K562 (cell line): ENCODE measurements around the gene TMEM25. TPM values are rescaled to one million over a fixed set of nuclear protein-coding genes. Genes with fewer than 3 reads are reported as not detected.

Experiments used
- ATAC-seq: fragments of 200-7000 bp; cut with Tn5 transposase; 3 replicates; pipeline ENCODE4 v1.9.1; 2020; ENCODE audit warnings: moderate library complexity
- BruUV-seq: library from RNA; stranded (reverse); fragments of 400-500 nt; replicated peaks from 2 replicates; lab custom pipeline; 2021; lab: Mats Ljungman, UMichigan
- CTCF ChIA-PET: fragments of 300-600 bp; formaldehyde crosslinking; extraction: SDS; loops from one replicate; lab custom pipeline; 2021; ENCODE audit warnings: low intra/inter-chr PET ratio; lab: Yijun Ruan, JAX
- POLR2A ChIA-PET: fragments of 300-600, 350-650 bp; sonication (Branson Sonifier 250); formaldehyde crosslinking; extraction: SDS; loops from one replicate; lab custom pipeline; 2021; ENCODE audit warnings: antibody characterized with exemption, inconsistent platforms; lab: Yijun Ruan, JAX
- DNase-seq, 4 experiments: peaks; one replicate each; pipeline versions ENCODE4 v3.0.0 to v3.0.0-alpha.2; 2011 to 2018; ENCODE audit warnings: low spot score in 3 of 4, mixed read lengths in 3 of 4; ENCODE audit errors: extremely low read depth in 1 of 4
- FAIRE-seq: peaks from 2 replicates; lab custom pipeline; 2011; peaks lifted over from hg19 to GRCh38; lab: Jason Lieb, UNC
- H2AFZ ChIP-seq: 2 replicates; pipeline ENCODE4 v1.6.0; 2011; ENCODE audit warnings: low read depth, low read length, control low read depth, inconsistent platforms
- H3K27ac ChIP-seq: fragments of 200-600 bp; 3 replicates; pipeline ENCODE4 v1.8.0; 2011; ENCODE audit warnings: low read depth, mild to moderate bottlenecking, control low read depth, inconsistent platforms, low read length, moderate library complexity, mixed read lengths; ENCODE audit errors: extremely low read depth
- H3K27me3 ChIP-seq, 2 experiments: fragments of 300-600 bp in 1 of 2; 2 replicates in 1 of 2; 3 replicates in 1 of 2; pipeline versions ENCODE4 v1.6.0 to v1.8.0; 2011; ENCODE audit warnings: inconsistent platforms in 2 of 2, low read length in 2 of 2, mild to moderate bottlenecking in 1 of 2, mixed read lengths in 1 of 2, moderate library complexity in 1 of 2; ENCODE audit not compliant: control insufficient read depth in 2 of 2, insufficient read depth in 2 of 2
- H3K36me3 ChIP-seq: fragments of 300-600 bp; 3 replicates; pipeline ENCODE4 v1.8.0; 2011; ENCODE audit warnings: mild to moderate bottlenecking, low read length, inconsistent platforms; ENCODE audit not compliant: control insufficient read depth, insufficient read depth
- H3K4me1 ChIP-seq, 2 experiments: fragments of 200-600 bp in 1 of 2; replicated peaks in 1 of 2; 2 replicates in 1 of 2; 3 replicates in 1 of 2; pipeline versions ENCODE4 v1.5.1 to v1.8.0; 2011; ENCODE audit warnings: inconsistent platforms in 2 of 2, low read length in 2 of 2, mild to moderate bottlenecking in 1 of 2, mixed read lengths in 1 of 2, moderate library complexity in 1 of 2; ENCODE audit not compliant: control insufficient read depth in 2 of 2, insufficient read depth in 2 of 2
- H3K4me2 ChIP-seq: 2 replicates; pipeline ENCODE4 v1.6.1; 2011; ENCODE audit warnings: low read length, control low read depth, inconsistent platforms, mixed read lengths; ENCODE audit not compliant: insufficient read depth
- H3K4me3 ChIP-seq: fragments of 200-600 bp; sonication (generic), shearing (Covaris generic); 2 replicates; pipeline ENCODE4 v1.5.1; 2016; ENCODE audit warnings: control low read depth, inconsistent platforms
- H3K79me2 ChIP-seq: fragments of 200-600 bp; 3 replicates; pipeline ENCODE4 v1.8.0; 2011; ENCODE audit warnings: low read length, inconsistent platforms; ENCODE audit not compliant: control insufficient read depth, insufficient read depth
- H3K9ac ChIP-seq, 2 experiments: 2 replicates each; pipeline versions ENCODE4 v1.6.0 to v1.6.1; 2011; ENCODE audit warnings: low read depth in 2 of 2, low read length in 2 of 2, control low read depth in 1 of 2, inconsistent platforms in 1 of 2, mild to moderate bottlenecking in 1 of 2, mixed read lengths in 1 of 2; ENCODE audit not compliant: insufficient read depth in 1 of 2
- H3K9me1 ChIP-seq: one replicate; pipeline ENCODE4 v1.6.0; 2011; ENCODE audit warnings: inconsistent platforms, mild to moderate bottlenecking, low read length, moderate library complexity; ENCODE audit not compliant: control insufficient read depth, insufficient read depth
- H3K9me3 ChIP-seq: replicated peaks from 2 replicates; pipeline ENCODE4 v1.5.1; 2011; ENCODE audit warnings: low read depth, low read length, inconsistent platforms; ENCODE audit not compliant: control insufficient read depth, insufficient read depth
- H4K20me1 ChIP-seq: replicated peaks from 2 replicates; pipeline ENCODE4 v1.6.1; 2011; ENCODE audit warnings: low read length, inconsistent platforms, mixed read lengths; ENCODE audit not compliant: control insufficient read depth, insufficient read depth
- ATF1 ChIP-seq, 2 experiments: fragments of 450-650 bp in 1 of 2; IDR thresholded peaks; 2 replicates each; pipeline ENCODE4 v1.6.1; 2016; ENCODE audit warnings: missing compliant biosample characterization in 1 of 2, missing genetic modification characterization in 1 of 2
- DPF2 ChIP-seq: fragments of 450-650 bp; IDR thresholded peaks from 2 replicates; pipeline ENCODE4 v1.6.1; 2016
- ELF1 ChIP-seq: fragments of 200-800 bp; sonication (Bioruptor generic); IDR thresholded peaks from 2 replicates; pipeline ENCODE4 v1.6.1; 2016; ENCODE audit warnings: missing genetic modification characterization, missing compliant biosample characterization
- FOSL1 ChIP-seq: fragments of 200-800 bp; sonication (Bioruptor generic); conservative IDR thresholded peaks from 2 replicates; pipeline ENCODE4 v1.6.1; 2016; ENCODE audit warnings: missing genetic modification characterization, missing compliant biosample characterization
- HCFC1 ChIP-seq: IDR thresholded peaks from 2 replicates; pipeline ENCODE4 v1.6.1; 2012; ENCODE audit warnings: low read depth, low read length, improper control_type of control experiment
- HDGF ChIP-seq: fragments of 450-650 bp; IDR thresholded peaks from 2 replicates; pipeline ENCODE4 v1.6.1; 2016
- HNRNPUL1 ChIP-seq: fragments of 200-400 bp; formaldehyde crosslinking; IDR thresholded peaks from 2 replicates; pipeline ENCODE4 v1.6.1; 2017; ENCODE audit warnings: low read length
- ILK ChIP-seq: fragments of 450-650 bp; IDR thresholded peaks from 2 replicates; pipeline ENCODE4 v1.6.1; 2016; ENCODE audit warnings: missing genetic modification characterization, low read depth, mild to moderate bottlenecking, missing compliant biosample characterization, moderate library complexity, borderline replicate concordance
- JUND ChIP-seq, 2 experiments: IDR thresholded peaks; 2 replicates in 1 of 2; 3 replicates in 1 of 2; pipeline ENCODE4 v1.6.1; 2011; ENCODE audit warnings: borderline replicate concordance in 2 of 2, low read depth in 2 of 2, low read length in 2 of 2, improper control_type of control experiment in 1 of 2, missing biosample characterization in 1 of 2, missing genetic modification characterization in 1 of 2, missing genetic modification reagents in 1 of 2
- MCM5 ChIP-seq: fragments of 450-650 bp; IDR thresholded peaks from 2 replicates; pipeline ENCODE4 v1.6.1; 2016; ENCODE audit warnings: low read depth
- MEF2A ChIP-seq: IDR thresholded peaks from 2 replicates; pipeline ENCODE4 v1.6.1; 2011; ENCODE audit warnings: low read depth, mild to moderate bottlenecking, low read length, moderate library complexity; ENCODE audit not compliant: control insufficient read depth
- MEF2D ChIP-seq: conservative IDR thresholded peaks from 2 replicates; pipeline ENCODE4 v1.6.1; 2016; ENCODE audit warnings: low read depth, missing genetic modification characterization, missing compliant biosample characterization
- ZNF311 ChIP-seq: fragments of 250-450 bp; sonication (Bioruptor Pico); IDR thresholded peaks from 2 replicates; pipeline ENCODE4 v1.4.0; 2020; ENCODE audit warnings: mild to moderate bottlenecking, moderate library complexity
- WGBS: fragments of 100-300 bp; shearing (Covaris generic); methylation state at CpG from one replicate; pipeline ENCODE4 v1.1.6; 2016; ENCODE audit warnings: low coverage, mixed read lengths; ENCODE audit not compliant: insufficient coverage; ENCODE audit errors: missing lambda C conversion rate; 5-methylcytosine and 5-hydroxymethylcytosine counted together
- in situ Hi-C: fragments of 300-500 bp; cut with MboI; formaldehyde crosslinking; loops from 4 replicates; pipeline ENCODE4 v1.15.0; 2018; ENCODE audit warnings: inconsistent platforms, mixed read lengths
- intact Hi-C: fragments of 100-400 bp; cut with micrococcal nuclease; formaldehyde crosslinking; loops from 2 replicates; pipeline ENCODE4 v1.14.2; 2022
- polyA plus RNA-seq, 8 experiments: library from polyadenylated mRNA; depleted of rRNA in 4 of 8; stranded (reverse) in 5 of 8; unstranded in 3 of 8; fragments of >200 nt; fragmentation: Nextera tagmentation in 2 of 8; fragmentation: Illumina TruSeq in 1 of 8; extraction: Ambion mirVana in 2 of 8; extraction: Trizol in 1 of 8; gene quantifications; 2 replicates each; pipeline versions ENCODE4 v1.2.1 to v1.2.3, GENCODE V29; 2011 to 2014; ENCODE audit warnings: inconsistent platforms in 1 of 8, missing spikeins in 1 of 8
- total RNA-seq, 7 experiments: library from RNA; depleted of rRNA in 6 of 7; stranded (reverse); fragments of >200 nt in 6 of 7; fragmentation: Illumina TruSeq in 2 of 7; extraction: Trizol in 2 of 7; gene quantifications; 2 replicates each; pipeline versions ENCODE4 v1.2.1 to v1.2.3, GENCODE V29; 2011 to 2021; ENCODE audit warnings: low replicate concordance in 1 of 7
- TF ChIP-seq, protein P1 (sequence below), 2 experiments: fragments of 200-800 bp in 1 of 2; sonication (Bioruptor generic) in 1 of 2; sonication (generic) in 1 of 2; formaldehyde crosslinking in 1 of 2; IDR thresholded peaks in 1 of 2; conservative IDR thresholded peaks in 1 of 2; 2 replicates each; pipeline versions ENCODE4 v1.5.0 to v1.6.1; 2016 to 2020; ENCODE audit warnings: missing compliant biosample characterization in 1 of 2, missing genetic modification characterization in 1 of 2, missing genetic modification reagents in 1 of 2
- TF ChIP-seq, protein P2 (sequence below), 2 experiments: fragments of 450-650 bp in 1 of 2; sonication (generic) in 1 of 2; formaldehyde crosslinking in 1 of 2; IDR thresholded peaks in 1 of 2; conservative IDR thresholded peaks in 1 of 2; 2 replicates each; pipeline versions ENCODE4 v1.6.1 to v1.8.1; 2016 to 2023; ENCODE audit warnings: mild to moderate bottlenecking in 2 of 2, moderate library complexity in 2 of 2, inconsistent platforms in 1 of 2, missing genetic modification reagents in 1 of 2
- TF ChIP-seq, protein P3 (sequence below): fragments of 450-650 bp; formaldehyde crosslinking; IDR thresholded peaks from 2 replicates; pipeline ENCODE4 v1.4.0; 2020; ENCODE audit warnings: mild to moderate bottlenecking, moderate library complexity

The TMEM25 gene
- total and polyA plus RNA-seq, 9 of the 15 experiments (the other 6 are each of a cell fraction or from before 2014, with no cell fraction given) = 0.34 to 3.8 (median 2.0) TPM

GRCh38 chr11:118536726-118537125 is 5.7 kb downstream of the TMEM25 start (continued):
- TF ChIP-seq, protein P1, sequence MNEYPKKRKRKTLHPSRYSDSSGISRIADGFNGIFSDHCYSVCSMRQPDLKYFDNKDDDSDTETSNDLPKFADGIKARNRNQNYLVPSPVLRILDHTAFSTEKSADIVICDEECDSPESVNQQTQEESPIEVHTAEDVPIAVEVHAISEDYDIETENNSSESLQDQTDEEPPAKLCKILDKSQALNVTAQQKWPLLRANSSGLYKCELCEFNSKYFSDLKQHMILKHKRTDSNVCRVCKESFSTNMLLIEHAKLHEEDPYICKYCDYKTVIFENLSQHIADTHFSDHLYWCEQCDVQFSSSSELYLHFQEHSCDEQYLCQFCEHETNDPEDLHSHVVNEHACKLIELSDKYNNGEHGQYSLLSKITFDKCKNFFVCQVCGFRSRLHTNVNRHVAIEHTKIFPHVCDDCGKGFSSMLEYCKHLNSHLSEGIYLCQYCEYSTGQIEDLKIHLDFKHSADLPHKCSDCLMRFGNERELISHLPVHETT (CRISPR knock-in tag; conservative IDR thresholded peaks at IDR 0.05 in 1 of 2, IDR thresholded peaks at IDR 0.05 in 1 of 2) = no peak

- DNase-seq (peak in 1 of 4 experiments; percentile 44), FAIRE-seq (no peak), ATAC-seq (no peak)
- no peaks in the 10 kb centered on the region for H3K27me3 ChIP-seq
- H3K9ac ChIP-seq = no peak overlapping the region
- no peaks in the 10 kb centered on the region for H3K9me1 ChIP-seq
- H3K4me2 ChIP-seq = no peak overlapping the region
- ChIA-PET POLR2A (no interaction called here), CTCF (no interaction called here)
- no TSS peak for BruUV-seq
- in situ Hi-C loops = no loop called here
- peaks cover 11 to 14% of the 10 kb centered on the region in 2 experiments for H3K4me1 ChIP-seq
- H2AFZ ChIP-seq = peak overlapping the region; percentile 65
- 9% methylated on average over 6 of the region's 6 CpGs for WGBS
- intact Hi-C loops = no loop called here
- no peaks in the 10 kb centered on the region for H3K79me2 ChIP-seq
- no peaks in the 10 kb centered on the region for H3K9me3 ChIP-seq
- no peak overlapping the region for H3K4me3 ChIP-seq
- no peaks in the 10 kb centered on the region for H4K20me1 ChIP-seq
- 0 out of 3 replicates have a peak overlapping the region, but pooled peaks have one; percentile 18 for H3K27ac ChIP-seq
- H3K36me3 ChIP-seq = no peaks in the 10 kb centered on the region
- TF ChIP-seq MEF2D (tag) = peak; percentile 56; the same call in 1 of the 2 replicates
- TF ChIP-seq ILK (tag) = no peak
- TF ChIP-seq MCM5 = no peak
- no peak for TF ChIP-seq ATF1 (CRISPR knock-in tag; IDR thresholded peaks at IDR 0.05)
- TF ChIP-seq ATF1 (tag; IDR thresholded peaks at IDR 0.05) = no peak
- TF ChIP-seq MEF2A = peak; percentile 57; the same call in 1 of the 2 replicates
- peak; percentile 51; the same call in 1 of the 2 replicates for TF ChIP-seq ELF1 (tag)
- TF ChIP-seq ZNF311 (CRISPR knock-in tag) = no peak
- 0 out of 2 replicates have a peak, but pooled peaks have one; percentile 20 for TF ChIP-seq DPF2
- TF ChIP-seq HCFC1 = no peak
- TF ChIP-seq, protein P2, sequence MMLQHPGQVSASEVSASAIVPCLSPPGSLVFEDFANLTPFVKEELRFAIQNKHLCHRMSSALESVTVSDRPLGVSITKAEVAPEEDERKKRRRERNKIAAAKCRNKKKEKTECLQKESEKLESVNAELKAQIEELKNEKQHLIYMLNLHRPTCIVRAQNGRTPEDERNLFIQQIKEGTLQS (IDR thresholded peaks at IDR 0.05) = peak; percentile 89
- TF ChIP-seq, protein P2 (CRISPR knock-in tag; conservative IDR thresholded peaks at IDR 0.05) = no peak; the same call in 1 of the 2 replicates
- TF ChIP-seq, protein P3, sequence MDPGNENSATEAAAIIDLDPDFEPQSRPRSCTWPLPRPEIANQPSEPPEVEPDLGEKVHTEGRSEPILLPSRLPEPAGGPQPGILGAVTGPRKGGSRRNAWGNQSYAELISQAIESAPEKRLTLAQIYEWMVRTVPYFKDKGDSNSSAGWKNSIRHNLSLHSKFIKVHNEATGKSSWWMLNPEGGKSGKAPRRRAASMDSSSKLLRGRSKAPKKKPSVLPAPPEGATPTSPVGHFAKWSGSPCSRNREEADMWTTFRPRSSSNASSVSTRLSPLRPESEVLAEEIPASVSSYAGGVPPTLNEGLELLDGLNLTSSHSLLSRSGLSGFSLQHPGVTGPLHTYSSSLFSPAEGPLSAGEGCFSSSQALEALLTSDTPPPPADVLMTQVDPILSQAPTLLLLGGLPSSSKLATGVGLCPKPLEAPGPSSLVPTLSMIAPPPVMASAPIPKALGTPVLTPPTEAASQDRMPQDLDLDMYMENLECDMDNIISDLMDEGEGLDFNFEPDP (CRISPR knock-in tag) = no peak
- TF ChIP-seq FOSL1 (tag) = peak; percentile 77
- no peak for TF ChIP-seq HNRNPUL1
- no peak for TF ChIP-seq HDGF
- TF ChIP-seq JUND (IDR thresholded peaks at IDR 0.05; ENCODE audit: borderline replicate concordance, low read depth, low read length) = peak; percentile 78
- peak; percentile 44; the same call in 1 of the 3 replicates for TF ChIP-seq JUND (tag; IDR thresholded peaks at IDR 0.05; ENCODE audit: borderline replicate concordance, low read depth, low read length)
Measured at GRCh38 chr11:118537409-118537980, 6.5 kb downstream of the TMEM25 start.
